Stimulated activated CD4-positive, alpha-beta T cell treated with anti-CD3 and anti-CD28 coated beads, Interleukin-15, amount 100 ng/mL, for 48 hours (primary cell): Measurements from ENCODE around the gene RNF114.
"Not testable (repeated sequence)": the region's sequence is repeated elsewhere in the genome, so short reads cannot be mapped to it uniquely, and the experiment has no call there.

ENCODE experiments used
- DNase-seq, 2 donors: peaks; one replicate each; pipeline ENCODE4 v3.0.0-alpha.2; 2020; ENCODE audit warnings: low read depth in 2 of 2

RNF114 gene

GRCh38 chr20:49964964-49965780 is 29.0 kb downstream of the RNF114 start:
- no peak for DNase-seq

DNA sequence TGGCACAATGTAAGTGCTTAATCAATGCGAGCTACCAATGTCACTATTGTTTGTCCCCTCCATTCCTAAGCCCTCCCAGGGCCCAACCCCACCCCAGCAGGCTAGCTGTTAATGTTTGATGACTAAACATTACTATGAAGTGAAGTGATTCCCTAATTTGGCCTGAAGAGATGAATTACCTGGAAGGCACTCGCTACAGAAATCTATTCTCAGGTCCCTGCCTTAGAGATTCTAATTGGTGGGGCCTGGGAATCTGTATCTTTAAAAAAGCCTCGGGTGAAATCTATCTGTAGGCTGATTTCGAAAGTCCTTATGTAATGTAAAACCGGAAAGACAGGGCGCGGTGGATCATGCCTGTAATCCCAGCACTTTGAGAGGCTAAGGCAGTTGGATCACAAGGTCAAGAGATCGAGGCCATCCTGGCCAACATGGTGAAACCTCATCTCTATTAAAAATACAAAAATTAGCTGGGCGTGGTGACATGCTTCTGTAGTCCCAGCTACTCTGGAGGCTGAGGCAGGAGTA is 29.6 kb downstream of the RNF114 start:
- DNase-seq = no peak

DNA sequence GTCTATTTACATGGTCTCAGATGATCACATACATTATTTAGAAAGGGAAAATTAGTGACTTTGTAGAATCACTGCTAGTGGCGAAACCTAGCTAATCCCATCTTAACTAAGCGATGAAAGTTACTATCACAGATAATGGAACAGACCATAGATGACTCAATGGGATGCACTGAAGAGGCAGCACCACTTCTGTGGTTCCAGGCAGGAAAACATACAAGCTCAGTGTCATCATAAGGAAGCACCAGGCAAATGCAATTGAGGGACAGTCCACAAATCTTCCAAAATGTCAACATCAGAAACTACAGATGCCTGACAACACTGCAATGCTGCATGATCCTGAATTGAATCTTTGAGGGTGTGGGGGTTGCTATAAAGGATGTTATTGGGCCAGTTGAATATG is 30.7 kb downstream of the RNF114 start:
- no peak for DNase-seq

GRCh38 chr20:49969234-49969633 is 33.0 kb downstream of the RNF114 start:
- DNase-seq = no peak

DNA sequence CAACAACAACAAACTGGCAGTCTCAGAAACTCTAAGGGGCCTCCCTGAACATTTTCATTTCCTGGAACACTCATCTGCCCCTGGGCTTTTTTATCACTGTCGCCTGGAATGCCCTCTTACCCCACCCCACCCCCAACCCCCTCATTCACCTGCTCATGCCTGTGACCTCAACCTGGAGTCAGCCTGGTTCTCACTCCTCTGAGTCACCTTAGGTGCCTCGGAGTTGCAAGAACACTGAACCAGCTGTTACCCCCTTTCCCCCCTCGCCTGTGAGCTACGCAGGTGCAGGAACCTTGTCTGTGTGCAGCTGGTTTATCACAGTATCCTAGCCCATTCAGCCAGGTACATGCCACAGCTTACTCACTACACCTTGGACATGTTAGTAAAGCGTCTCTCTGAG is 33.7 kb downstream of the RNF114 start:
- no peak for DNase-seq

DNA sequence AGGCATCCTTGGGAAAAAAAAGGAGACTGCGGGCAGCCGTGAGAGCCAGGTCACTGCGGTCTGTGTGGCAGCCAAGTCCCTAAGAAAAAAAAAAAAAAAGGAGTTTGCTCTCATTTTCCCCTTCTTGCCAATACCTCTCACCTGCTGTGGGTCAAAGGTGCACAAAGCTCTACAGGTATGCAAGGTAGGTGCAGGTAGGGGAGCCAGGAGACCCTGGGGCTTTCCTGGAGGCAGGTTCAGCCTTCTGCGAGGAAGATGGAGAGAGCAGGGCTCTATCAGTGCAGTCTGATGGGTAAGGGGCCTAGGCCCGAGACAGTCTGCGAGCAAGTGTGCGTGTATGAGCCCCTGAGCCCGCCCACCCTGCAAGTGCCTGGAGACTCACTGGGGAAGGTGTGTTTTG is 34.3 kb downstream of the RNF114 start:
- no peak for DNase-seq

DNA sequence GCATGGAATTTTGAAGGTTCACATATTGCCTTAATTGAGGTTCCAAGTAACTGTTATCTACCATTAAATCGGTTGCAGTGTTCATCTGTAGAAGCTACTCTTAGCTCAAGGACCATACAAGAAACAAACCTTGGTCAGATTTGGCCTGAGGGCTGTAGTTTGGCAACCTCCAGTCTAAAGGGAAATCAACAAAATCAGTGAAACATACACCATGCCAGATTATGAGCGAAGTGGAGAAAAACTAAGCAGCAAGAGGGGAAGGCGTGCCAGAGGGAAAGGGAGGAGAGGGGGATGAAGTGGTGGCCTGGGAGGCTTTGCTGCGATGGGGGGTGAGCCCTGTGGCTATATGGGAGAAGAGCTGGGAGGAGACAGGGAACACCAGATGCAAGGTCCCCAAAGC is 37.8 kb downstream of the RNF114 start:
- no peak for DNase-seq

DNA sequence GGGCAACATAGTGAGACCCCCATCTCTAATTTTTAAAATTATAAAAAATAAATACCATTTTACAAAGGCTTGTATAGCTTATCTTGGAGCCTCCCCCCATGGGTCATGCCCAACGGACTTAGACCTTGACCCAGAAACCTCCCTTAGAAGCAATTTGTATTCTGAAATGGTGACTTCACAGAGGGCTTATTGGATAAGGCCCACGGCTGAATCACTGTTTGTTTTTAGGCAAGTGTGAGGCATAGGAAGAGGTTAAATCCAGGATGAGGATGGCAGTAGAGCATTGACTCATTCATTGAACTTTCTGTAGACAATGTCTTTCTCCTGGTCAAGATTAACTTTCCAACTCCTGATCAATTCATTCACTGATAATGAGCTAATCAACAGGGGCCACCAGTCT is 40.3 kb downstream of the RNF114 start:
- DNase-seq = no peak

- not testable (repeated sequence) for DNase-seq
Measured at GRCh38 chr20:49977740-49978139, 41.5 kb downstream of the RNF114 start.

GRCh38 chr20:49978685-49979029 is 42.5 kb downstream of the RNF114 start:
- no peak for DNase-seq

DNA sequence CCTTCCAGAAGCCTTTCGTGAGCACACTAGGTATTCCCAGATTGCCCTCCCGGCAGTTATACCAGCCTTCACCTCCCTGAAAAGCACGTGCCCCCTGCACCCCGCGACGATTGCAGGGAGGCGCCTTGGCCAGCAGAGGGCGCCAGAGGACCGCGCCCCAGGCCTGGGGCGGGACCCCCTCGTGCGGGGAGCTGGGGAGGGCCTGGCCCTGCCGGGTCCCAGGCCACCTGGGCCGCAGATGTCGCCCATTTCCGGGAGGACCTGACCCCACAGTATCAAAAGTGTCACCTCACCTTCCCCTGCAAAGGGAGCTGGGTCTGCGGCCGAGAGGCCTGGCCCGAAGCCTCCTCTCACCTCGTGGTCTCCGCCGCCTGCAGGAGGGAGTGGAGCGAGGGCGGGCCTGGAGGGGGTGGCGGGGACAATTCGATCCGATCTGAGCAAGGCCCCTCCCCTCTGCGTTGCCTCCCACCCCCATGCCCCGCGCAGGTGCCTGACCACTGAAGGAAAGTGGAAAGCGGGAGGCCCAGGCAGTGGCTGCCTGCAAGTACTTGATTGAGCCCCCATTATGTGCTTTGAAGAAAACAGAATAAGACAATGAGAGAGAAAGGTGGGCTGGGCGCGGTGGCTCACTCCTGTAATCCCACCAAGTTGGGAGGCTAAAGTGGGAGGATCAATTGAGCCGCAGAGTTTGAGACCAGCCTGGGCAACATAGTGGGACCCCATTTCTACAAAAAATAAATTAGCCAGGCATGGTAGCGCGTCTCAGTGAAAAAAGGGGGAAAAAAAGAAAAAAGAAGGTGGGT is 43.0 kb downstream of the RNF114 start:
- DNase-seq = peak in 1 of 2 donors; percentile 36

GRCh38 chr20:49980140-49981008 is 44.2 kb downstream of the RNF114 start:
- no peak for DNase-seq

DNA sequence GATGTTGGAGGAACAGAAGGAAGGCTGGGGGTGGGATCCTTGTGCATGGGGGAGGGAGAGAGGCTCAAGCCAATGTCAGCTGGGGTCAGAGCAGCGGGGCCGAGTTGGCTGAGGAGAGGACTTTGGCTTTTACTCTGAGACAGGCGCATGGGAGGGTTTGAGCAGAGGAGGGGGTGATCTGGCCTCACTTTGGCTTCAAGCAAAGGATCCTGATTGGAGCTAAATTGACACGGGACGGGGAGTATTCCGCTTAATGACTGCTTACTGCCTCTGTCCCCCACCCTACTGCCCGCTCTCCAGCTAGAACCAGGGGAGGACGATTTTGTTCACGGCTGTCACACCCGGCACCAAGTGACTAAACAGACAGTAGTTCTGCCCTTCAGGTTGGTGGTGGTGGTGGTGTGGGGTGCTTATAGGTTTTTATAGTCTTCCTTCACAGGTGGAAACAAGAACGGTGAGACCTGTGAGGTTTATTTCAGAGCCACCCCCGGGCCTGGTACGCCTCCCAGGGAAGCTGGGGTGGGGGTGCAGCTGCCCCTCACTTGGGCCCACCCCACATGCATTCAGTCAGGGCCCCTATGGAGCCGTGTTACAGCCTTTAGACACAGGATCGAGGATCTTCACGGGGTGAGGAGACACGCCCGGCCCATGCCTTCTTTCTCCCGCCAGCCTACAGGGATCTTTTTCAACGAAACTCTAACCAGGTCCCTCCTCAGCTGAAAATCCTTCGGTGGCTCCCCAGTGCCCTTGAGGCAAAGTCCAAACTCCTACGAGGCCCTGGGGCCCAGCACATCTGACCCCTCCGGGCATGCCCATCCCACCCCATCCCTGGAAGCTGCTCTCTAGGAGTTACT is 45.2 kb downstream of the RNF114 start:
- DNase-seq = no peak

DNA sequence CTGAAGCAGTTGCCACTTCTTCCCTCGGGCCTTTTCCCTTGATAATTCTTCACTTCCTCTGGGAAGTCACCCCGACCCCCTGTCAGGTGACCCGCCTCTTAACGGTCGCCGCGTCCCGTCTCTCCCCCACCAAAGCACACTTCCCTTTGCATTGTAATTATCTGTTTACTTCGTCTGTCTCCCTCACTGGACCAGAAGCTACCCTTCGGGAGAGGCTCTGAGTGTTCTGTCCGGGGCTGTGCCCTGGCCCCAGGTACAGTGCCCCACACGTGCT is 45.8 kb downstream of the RNF114 start:
- DNase-seq = no peak

DNA sequence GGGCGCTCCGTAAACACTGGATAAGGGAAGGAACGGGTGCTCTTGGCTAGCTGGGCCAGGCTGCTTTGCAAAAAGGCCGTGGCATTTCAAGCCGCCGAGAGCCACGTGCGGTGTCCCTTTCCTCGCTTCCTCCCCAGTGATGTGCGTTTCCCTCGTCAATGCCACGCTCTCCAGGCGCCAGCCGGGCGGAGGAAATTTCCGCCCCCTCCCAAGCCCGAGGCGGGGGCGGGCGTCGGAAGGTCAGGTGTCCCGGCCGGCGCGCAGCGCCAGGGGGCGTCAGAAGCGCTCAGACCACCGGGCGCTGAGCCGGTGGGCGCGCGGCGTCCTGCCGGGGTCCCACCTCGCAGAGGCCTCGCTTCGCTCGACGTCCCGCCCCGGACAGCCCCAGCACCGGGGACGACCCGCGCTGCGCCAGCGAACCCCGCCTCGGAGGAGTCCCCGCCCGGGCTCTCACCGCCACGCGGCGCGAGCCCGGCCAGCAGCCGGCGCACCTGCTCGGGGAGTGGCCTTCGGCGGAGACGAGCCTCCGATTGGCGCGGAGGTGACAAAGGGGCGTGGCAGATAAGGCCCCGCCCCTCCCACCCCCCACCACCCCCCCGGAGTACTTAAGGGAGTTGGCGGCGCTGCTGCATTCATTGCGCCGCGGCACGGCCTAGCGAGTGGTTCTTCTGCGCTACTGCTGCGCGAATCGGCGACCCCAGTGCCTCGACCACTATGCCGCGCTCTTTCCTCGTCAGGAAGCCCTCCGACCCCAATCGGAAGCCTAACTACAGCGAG is 46.3 kb downstream of the RNF114 start, which contains the start of gene SNAI1:
TSS of gene SNAI1 (plus strand) at position 635 of the 777 bp plus-strand sequence. CDS start at position 715, 80 bp downstream.
- peak; percentile 78 for DNase-seq

DNA sequence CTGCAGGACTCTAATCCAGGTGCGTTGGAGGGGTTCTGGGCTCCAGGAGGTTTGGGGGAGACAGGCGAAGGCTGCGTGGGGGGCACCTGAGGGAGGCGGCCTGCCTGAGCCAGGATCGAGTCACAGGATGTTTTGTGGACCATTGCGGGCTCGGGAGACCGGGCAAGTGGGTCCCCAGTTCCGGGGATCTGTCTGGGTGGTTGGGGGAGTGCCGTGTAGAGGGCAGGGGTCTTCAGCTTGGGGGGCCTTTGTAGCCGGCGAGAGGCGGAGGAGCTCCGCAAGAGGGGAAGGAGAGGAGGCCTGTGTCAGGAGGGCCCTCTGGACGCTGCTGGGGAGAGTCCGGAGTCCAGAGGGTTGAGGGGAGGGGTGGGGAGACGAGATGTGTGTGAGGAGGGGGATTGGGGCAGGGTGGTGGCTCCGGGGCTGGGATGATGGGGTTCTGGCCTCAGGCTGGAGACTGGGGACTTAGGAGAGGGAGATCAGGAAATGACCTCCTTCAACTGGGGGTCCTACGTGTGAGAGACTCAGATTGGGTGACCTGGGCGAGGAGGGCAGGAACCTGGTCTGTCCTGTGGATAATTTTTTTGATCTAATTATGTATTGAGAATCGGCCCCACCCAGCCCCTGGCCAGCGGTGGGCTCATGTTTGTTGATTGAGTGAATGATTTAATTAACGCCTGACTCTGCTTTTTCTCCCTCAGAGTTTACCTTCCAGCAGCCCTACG is 47.1 kb downstream of the RNF114 start:
- no peak for DNase-seq

- no peak for DNase-seq
Measured at GRCh38 chr20:49983848-49984408, 47.7 kb downstream of the RNF114 start.

DNA sequence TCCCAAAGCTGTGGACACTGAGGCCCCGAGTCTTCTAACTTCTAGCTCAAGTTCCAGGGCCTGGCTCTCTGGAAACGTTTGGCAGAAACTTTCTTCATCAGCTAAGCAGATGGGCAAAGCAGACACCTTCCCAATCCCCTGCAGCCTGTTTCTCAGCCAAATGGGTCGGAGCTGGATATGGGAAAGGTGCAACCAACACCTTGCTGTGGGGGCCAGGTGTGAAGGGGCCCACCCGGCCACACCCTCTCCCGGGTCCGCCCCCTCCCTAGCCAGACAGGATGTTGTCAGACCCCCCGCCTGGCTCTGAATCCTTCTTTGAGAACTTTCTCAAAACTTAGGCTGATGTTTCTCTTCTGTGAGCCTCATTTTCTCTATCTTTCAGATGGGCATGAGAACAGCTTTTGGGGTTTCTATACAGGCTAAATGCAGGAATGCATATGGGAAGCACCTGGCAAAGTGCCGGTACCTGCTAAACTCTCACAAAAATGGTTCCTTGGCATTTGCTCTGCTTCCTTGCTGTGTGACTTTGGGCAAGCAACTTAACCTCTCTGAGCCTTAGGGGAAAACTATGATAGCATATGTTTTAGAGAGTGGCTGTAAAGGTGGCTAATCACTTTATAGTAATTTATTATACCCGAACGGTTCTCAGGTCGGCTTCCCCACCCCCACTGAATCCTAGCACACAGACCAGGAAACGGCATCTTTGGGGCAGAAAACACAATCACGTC is 48.4 kb downstream of the RNF114 start:
- DNase-seq = no peak

DNA sequence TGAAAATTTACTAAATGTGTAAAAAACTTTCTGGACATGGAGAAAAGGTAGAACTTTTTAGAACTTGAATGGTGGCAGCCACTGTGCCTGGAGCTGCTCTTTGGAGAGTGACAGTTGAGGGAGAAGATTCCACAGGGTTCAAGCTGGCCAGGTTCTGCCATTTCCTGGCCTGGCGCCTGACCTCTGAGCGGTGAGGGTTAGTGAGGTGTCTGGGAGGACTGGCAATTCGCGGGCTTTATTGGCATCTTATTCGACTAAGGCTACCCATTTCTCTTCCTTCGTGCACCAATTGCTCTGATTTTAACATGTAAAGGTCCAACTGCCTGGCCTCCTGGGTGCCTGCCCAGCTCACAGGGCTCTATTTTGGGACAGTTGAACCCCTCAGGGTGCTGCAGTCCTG is 49.0 kb downstream of the RNF114 start:
- DNase-seq = no peak
